H9 (cell line): ENCODE results near the gene ST3GAL5. TPM values are rescaled to one million over a fixed set of nuclear protein-coding genes. Genes with fewer than 3 reads are reported as not detected.

Experiments
- DNase-seq: peaks from one replicate; pipeline ENCODE4 v3.0.0-alpha.2; 2017
- H2AFZ ChIP-seq: one replicate; pipeline ENCODE4 v1.6.1; 2013; ENCODE audit warnings: mild to moderate bottlenecking, low read length, control low read depth, moderate library complexity
- H2AK5ac ChIP-seq: 2 replicates; pipeline ENCODE4 v1.6.1; 2013; ENCODE audit warnings: low read length, control low read depth, mixed read lengths; ENCODE audit not compliant: insufficient read length
- H2BK120ac ChIP-seq: one replicate; pipeline ENCODE4 v1.6.1; 2013; ENCODE audit warnings: low read depth, mild to moderate bottlenecking, low read length, control low read depth, inconsistent platforms; ENCODE audit not compliant: poor library complexity, severe bottlenecking
- H2BK12ac ChIP-seq: 2 replicates; pipeline ENCODE4 v1.6.1; 2013; ENCODE audit warnings: low read length, control low read depth, mixed read lengths, low read depth; ENCODE audit not compliant: insufficient read length
- H2BK15ac ChIP-seq: 2 replicates; pipeline ENCODE4 v1.6.1; 2013; ENCODE audit warnings: low read depth, low read length, control low read depth
- H2BK20ac ChIP-seq: one replicate; pipeline ENCODE4 v1.6.1; 2013; ENCODE audit warnings: low read depth, mild to moderate bottlenecking, low read length, control low read depth, inconsistent platforms; ENCODE audit not compliant: poor library complexity, severe bottlenecking
- H2BK5ac ChIP-seq: 2 replicates; pipeline ENCODE4 v1.6.1; 2013; ENCODE audit warnings: low read length, control low read depth, mixed read lengths; ENCODE audit not compliant: insufficient read length
- H3K14ac ChIP-seq: 2 replicates; pipeline ENCODE4 v1.6.1; 2013; ENCODE audit warnings: low read length, control low read depth; ENCODE audit not compliant: insufficient read depth
- H3K18ac ChIP-seq: 2 replicates; pipeline ENCODE4 v1.6.1; 2013; ENCODE audit warnings: low read depth, mild to moderate bottlenecking, mixed read lengths, low read length, control low read depth; ENCODE audit not compliant: insufficient read length
- H3K23ac ChIP-seq: 2 replicates; pipeline ENCODE4 v1.6.1; 2013; ENCODE audit warnings: low read length, control low read depth, mixed read lengths, low read depth; ENCODE audit not compliant: insufficient read length
- H3K23me2 ChIP-seq: 2 replicates; pipeline ENCODE4 v1.6.1; 2013; ENCODE audit warnings: low read depth, mild to moderate bottlenecking, mixed read lengths, low read length, control low read depth; ENCODE audit not compliant: insufficient read length, poor library complexity, severe bottlenecking
- H3K27ac ChIP-seq: 2 replicates; pipeline ENCODE4 v1.5.1; 2013; ENCODE audit warnings: low read length, control low read depth, mixed read lengths, low read depth; ENCODE audit not compliant: insufficient read length
- H3K27me3 ChIP-seq: 2 replicates; pipeline ENCODE4 v1.6.1; 2013; ENCODE audit warnings: low read length, control low read depth, inconsistent platforms; ENCODE audit not compliant: insufficient read depth
- H3K4ac ChIP-seq: 2 replicates; pipeline ENCODE4 v1.6.1; 2013; ENCODE audit warnings: low read depth, mild to moderate bottlenecking, control low read depth, inconsistent platforms, low read length, moderate library complexity
- H3K4me1 ChIP-seq: 2 replicates; pipeline ENCODE4 v1.6.1; 2013; ENCODE audit warnings: low read length, control low read depth, inconsistent platforms; ENCODE audit not compliant: insufficient read depth
- H3K4me2 ChIP-seq: 2 replicates; pipeline ENCODE4 v1.6.1; 2013; ENCODE audit warnings: low read length, control low read depth, mixed read lengths; ENCODE audit not compliant: insufficient read length, insufficient read depth
- H3K56ac ChIP-seq: 2 replicates; pipeline ENCODE4 v1.6.1; 2013; ENCODE audit warnings: low read depth, mild to moderate bottlenecking, mixed read lengths, low read length, control low read depth; ENCODE audit not compliant: insufficient read length
- H3K79me1 ChIP-seq: 2 replicates; pipeline ENCODE4 v1.6.1; 2013; ENCODE audit warnings: low read depth, mild to moderate bottlenecking, moderate library complexity, low read length, control low read depth, inconsistent platforms; ENCODE audit not compliant: insufficient read depth, poor library complexity, severe bottlenecking
- H3K79me2 ChIP-seq: 2 replicates; pipeline ENCODE4 v1.6.1; 2013; ENCODE audit warnings: low read length, control low read depth, inconsistent platforms; ENCODE audit not compliant: insufficient read depth
- H3K9ac ChIP-seq: 2 replicates; pipeline ENCODE4 v1.6.1; 2013; ENCODE audit warnings: low read length, control low read depth, mixed read lengths; ENCODE audit not compliant: insufficient read length; ENCODE audit errors: extremely low read depth
- H3K9me3 ChIP-seq: one replicate; pipeline ENCODE4 v1.6.1; 2013; ENCODE audit warnings: low read depth, low read length, inconsistent platforms; ENCODE audit not compliant: control insufficient read depth
- H3T11ph ChIP-seq: one replicate; pipeline ENCODE4 v1.6.1; 2013; ENCODE audit warnings: mild to moderate bottlenecking, low read length, control low read depth, inconsistent platforms
- H4K20me1 ChIP-seq: one replicate; pipeline ENCODE4 v1.6.1; 2013; ENCODE audit not compliant: control insufficient read depth, insufficient read length, insufficient read depth
- H4K5ac ChIP-seq: 2 replicates; pipeline ENCODE4 v1.6.1; 2013; ENCODE audit warnings: low read depth, mild to moderate bottlenecking, mixed read lengths, low read length, control low read depth; ENCODE audit not compliant: insufficient read length
- H4K8ac ChIP-seq: replicated peaks from 2 replicates; pipeline ENCODE4 v1.6.1; 2013; ENCODE audit warnings: low read length, control low read depth, mixed read lengths, low read depth; ENCODE audit not compliant: insufficient read length
- H4K91ac ChIP-seq: 2 replicates; pipeline ENCODE4 v1.6.1; 2013; ENCODE audit warnings: low read depth, mild to moderate bottlenecking, moderate library complexity, mixed read lengths, low read length, control low read depth; ENCODE audit not compliant: insufficient read length
- H3K27ac Mint-ChIP-seq, 3 experiments: 2 replicates in 2 of 3; 3 replicates in 1 of 3; pipeline ENCODE4 v1.8.0; 2020 to 2021; ENCODE audit warnings: mixed read lengths in 3 of 3, mild to moderate bottlenecking in 1 of 3, moderate library complexity in 1 of 3
- H3K27me3 Mint-ChIP-seq: 2 replicates; pipeline ENCODE4 v1.8.0; 2021; ENCODE audit warnings: low read depth, mild to moderate bottlenecking, moderate library complexity, mixed read lengths
- H3K36me3 Mint-ChIP-seq, 3 experiments: 2 replicates in 2 of 3; 3 replicates in 1 of 3; pipeline ENCODE4 v1.8.0; 2020 to 2021; ENCODE audit warnings: low read depth in 3 of 3, mixed read lengths in 3 of 3; ENCODE audit not compliant: insufficient read depth in 1 of 3
- H3K4me1 Mint-ChIP-seq, 2 experiments: 2 replicates each; pipeline ENCODE4 v1.8.0; 2020; ENCODE audit warnings: mixed read lengths in 2 of 2
- H3K4me3 Mint-ChIP-seq, 2 experiments: 2 replicates in 1 of 2; 3 replicates in 1 of 2; pipeline ENCODE4 v1.8.0; 2020 to 2021; ENCODE audit warnings: mild to moderate bottlenecking in 2 of 2, mixed read lengths in 2 of 2, moderate library complexity in 1 of 2
- H3K9me3 Mint-ChIP-seq, 2 experiments: 2 replicates in 1 of 2; 3 replicates in 1 of 2; pipeline ENCODE4 v1.8.0; 2020; ENCODE audit warnings: mild to moderate bottlenecking in 2 of 2, mixed read lengths in 2 of 2, moderate library complexity in 1 of 2
- CTCF ChIP-seq: fragments of 200-600 bp; sonication (generic); conservative IDR thresholded peaks from 3 replicates; pipeline ENCODE4 v1.8.0; 2021; ENCODE audit warnings: antibody characterized with exemption, mild to moderate bottlenecking
- WGBS: extraction: QIAGEN DNeasy Blood & Tissue Kit; methylation state at CpG from one replicate; pipeline ENCODE4 v1.1.7; 2013; ENCODE audit warnings: missing lambda C conversion rate, low lambda C conversion rate, mixed read lengths; ENCODE audit not compliant: insufficient read length; ENCODE audit errors: extremely low coverage; 5-methylcytosine and 5-hydroxymethylcytosine counted together
- total RNA-seq: library from RNA; stranded (reverse); gene quantifications from 2 replicates; pipeline ENCODE4 v1.2.1, GENCODE V29; 2021

ST3GAL5 gene
- total RNA-seq, 1 experiment from 2014 or later: 3.3 TPM

GRCh38 chr2:85915606-85916303 is 27.0 kb upstream of the ST3GAL5 start:
- Histone ChIP-seq H2BK20ac (no peak overlapping the region), H4K20me1 (no peaks in the 10 kb centered on the region), H3K4me1 (no peaks in the 10 kb centered on the region), H3K4me2 (no peak overlapping the region), H3K27me3 (no peaks in the 10 kb centered on the region), H2BK5ac (no peak overlapping the region), H2BK12ac (no peak overlapping the region), H3K14ac (no peak overlapping the region), H2BK120ac (no peak overlapping the region), H2BK15ac (no peak overlapping the region), H2AK5ac (no peak overlapping the region), H3K18ac (no peak overlapping the region), H3K4ac (no peak overlapping the region), H3K9ac (no peak overlapping the region), H3K23ac (no peak overlapping the region), H3K56ac (no peak overlapping the region), H3K23me2 (no peaks in the 10 kb centered on the region), H4K91ac (no peak overlapping the region), H4K5ac (no peak overlapping the region), H2AFZ (no peak overlapping the region), H3K79me2 (no peaks in the 10 kb centered on the region), H4K8ac (no peak overlapping the region), H3K79me1 (no peaks in the 10 kb centered on the region), H3K27ac (no peak overlapping the region), H3K9me3 (no peaks in the 10 kb centered on the region), H3T11ph (no peak overlapping the region)
- no peak for TF ChIP-seq CTCF
- H3K4me1 Mint-ChIP-seq: peaks cover 0 to 4% of the 10 kb centered on the region in 2 experiments; a peak in 1 of 4 replicates
- WGBS: no CpG with 5 or more reads among the region's 3 CpGs
- no peaks in the 10 kb centered on the region for H3K27me3 Mint-ChIP-seq
- H3K4me3 Mint-ChIP-seq: no peak overlapping the region
- no peaks in the 10 kb centered on the region for H3K9me3 Mint-ChIP-seq
- H3K36me3 Mint-ChIP-seq: no peaks in the 10 kb centered on the region; a peak in 1 of 7 replicates
- no peak for DNase-seq
- no peak overlapping the region for H3K27ac Mint-ChIP-seq
